ENCODE results near the gene CBLN3. TPM values are rescaled to one million over a fixed set of nuclear protein-coding genes. Genes with fewer than 3 reads are reported as not detected.

CBLN3 gene
- total RNA-seq, 2 experiments from 2014 or later = 7.7 to 8.6 TPM

DNA sequence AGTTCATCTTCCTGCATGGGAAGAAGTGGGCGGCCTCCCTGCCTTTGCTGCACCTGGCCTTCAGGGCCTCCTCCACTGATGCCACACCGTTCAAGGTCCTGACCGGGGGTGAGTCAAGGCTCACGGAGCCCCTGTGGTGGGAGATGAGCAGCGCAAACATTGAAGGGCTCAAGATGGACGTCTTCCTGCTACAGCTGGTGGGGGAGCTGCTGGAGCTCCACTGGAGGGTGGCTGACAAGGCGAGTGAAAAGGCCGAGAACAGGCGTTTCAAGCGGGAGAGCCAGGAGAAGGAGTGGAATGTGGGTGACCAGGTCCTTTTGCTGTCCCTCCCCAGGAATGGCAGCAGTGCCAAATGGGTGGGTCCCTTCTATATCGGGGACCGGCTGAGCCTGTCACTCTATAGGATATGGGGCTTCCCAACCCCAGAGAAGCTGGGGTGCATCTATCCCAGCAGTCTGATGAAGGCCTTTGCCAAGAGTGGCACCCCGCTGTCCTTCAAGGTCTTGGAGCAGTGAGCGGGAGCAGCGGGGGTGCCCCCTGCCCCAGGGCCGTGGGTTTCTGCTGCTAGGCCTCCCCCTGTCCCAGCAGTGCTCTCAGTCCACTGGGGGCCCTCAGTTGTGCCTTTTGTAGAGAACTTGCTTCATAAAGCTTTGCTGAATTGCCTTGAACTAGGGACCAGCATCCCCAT is 12.4 kb downstream of the CBLN3 start:
- Mint-ChIP-seq H3K4me3 (no peak overlapping the region), H3K27me3 (ENCODE audit: low read depth) (no peaks in the 10 kb centered on the region), H3K27ac (no peak overlapping the region), H3K9me3 (no peaks in the 10 kb centered on the region), H3K36me3 (ENCODE audit: low read depth) (no peaks in the 10 kb centered on the region), H3K4me1 (ENCODE audit: low read depth) (no peaks in the 10 kb centered on the region)
- CTCF ChIA-PET = interaction anchor here (1.1 to 1.6 kb wide), 3 partner anchors 14 to 38 kb away, joined by 3 to 4 read pairs (median 4); no protein-coding TSS in a partner anchor
- DNase-seq = no peak
- intact Hi-C loops (cut with micrococcal nuclease) = no loop called here

DNA sequence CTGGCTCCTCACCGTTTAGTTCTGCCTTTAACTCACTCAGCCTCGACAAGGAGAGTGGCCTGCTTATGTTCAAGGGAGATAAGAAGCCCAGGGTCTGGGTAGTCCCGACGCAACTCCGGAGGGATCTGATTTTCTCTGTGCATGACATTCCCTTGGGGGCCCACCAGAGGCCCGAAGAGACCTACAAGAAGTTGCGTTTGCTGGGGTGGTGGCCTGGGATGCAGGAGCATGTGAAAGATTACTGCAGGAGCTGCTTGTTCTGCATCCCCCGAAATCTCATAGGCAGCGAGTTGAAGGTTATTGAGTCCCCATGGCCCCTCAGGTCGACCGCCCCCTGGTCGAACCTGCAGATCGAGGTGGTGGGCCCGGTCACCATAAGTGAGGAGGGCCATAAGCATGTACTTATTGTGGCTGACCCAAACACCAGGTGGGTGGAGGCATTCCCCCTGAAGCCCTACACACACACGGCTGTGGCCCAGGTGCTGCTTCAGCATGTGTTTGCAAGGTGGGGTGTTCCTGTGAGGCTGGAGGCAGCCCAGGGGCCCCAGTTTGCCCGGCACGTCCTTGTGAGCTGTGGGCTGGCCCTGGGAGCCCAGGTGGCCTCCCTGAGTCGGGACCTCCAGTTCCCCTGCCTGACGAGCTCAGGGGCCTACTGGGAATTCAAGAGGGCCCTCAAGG is 13.1 kb downstream of the CBLN3 start:
- CTCF ChIA-PET = interaction anchor here (1.5 kb wide), 1 partner anchor 15 kb away, joined by 3 read pairs; no protein-coding TSS in a partner anchor
- no peak overlapping the region for H3K27ac Mint-ChIP-seq
- intact Hi-C loops (cut with micrococcal nuclease) = no loop called here
- no peak overlapping the region for H3K4me3 Mint-ChIP-seq
- DNase-seq = no peak
- no peaks in the 10 kb centered on the region for H3K4me1 Mint-ChIP-seq (ENCODE audit: low read depth)
- no peaks in the 10 kb centered on the region for H3K27me3 Mint-ChIP-seq (ENCODE audit: low read depth)
- H3K9me3 Mint-ChIP-seq = no peaks in the 10 kb centered on the region
- H3K36me3 Mint-ChIP-seq (ENCODE audit: low read depth) = no peaks in the 10 kb centered on the region

DNA sequence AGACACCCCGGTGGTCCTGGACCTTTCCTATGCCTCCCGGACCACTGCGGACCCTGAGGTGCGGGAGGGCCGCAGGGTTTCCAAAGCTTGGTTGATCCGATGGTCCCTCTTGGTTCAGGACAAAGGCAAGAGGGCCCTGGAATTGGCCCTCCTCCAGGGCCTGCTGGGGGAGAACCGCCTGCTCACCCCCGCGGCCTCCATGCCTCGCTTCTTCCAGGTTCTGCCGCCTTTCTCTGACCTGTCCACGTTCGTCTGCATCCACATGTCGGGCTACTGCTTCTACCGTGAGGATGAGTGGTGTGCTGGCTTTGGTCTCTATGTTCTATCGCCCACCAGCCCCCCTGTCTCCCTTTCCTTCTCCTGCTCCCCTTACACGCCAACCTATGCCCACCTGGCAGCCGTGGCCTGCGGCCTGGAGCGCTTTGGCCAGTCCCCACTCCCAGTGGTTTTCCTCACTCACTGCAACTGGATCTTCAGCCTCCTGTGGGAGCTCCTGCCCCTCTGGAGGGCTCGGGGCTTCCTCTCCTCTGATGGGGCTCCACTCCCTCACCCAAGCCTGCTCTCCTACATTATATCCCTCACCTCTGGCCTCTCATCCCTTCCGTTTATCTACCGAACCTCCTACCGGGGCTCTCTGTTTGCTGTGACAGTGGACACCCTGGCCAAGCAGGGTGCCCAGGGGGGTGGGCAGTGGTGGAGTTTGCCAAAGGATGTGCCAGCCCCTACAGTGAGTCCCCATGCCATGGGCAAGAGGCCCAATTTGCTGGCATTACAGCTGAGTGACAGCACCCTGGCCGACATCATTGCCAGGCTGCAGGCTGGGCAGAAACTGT is 13.8 kb downstream of the CBLN3 start:
- H3K4me3 Mint-ChIP-seq = no peak overlapping the region
- no peak for DNase-seq
- no peaks in the 10 kb centered on the region for H3K36me3 Mint-ChIP-seq (ENCODE audit: low read depth)
- no peaks in the 10 kb centered on the region for H3K9me3 Mint-ChIP-seq
- CTCF ChIA-PET = interaction anchor here (1.5 to 1.9 kb wide), 2 partner anchors 16 to 82 kb away, joined by 3 to 10 read pairs; no protein-coding TSS in a partner anchor
- intact Hi-C loops (cut with micrococcal nuclease) = no loop called here
- no peaks in the 10 kb centered on the region for H3K27me3 Mint-ChIP-seq (ENCODE audit: low read depth)
- H3K4me1 Mint-ChIP-seq (ENCODE audit: low read depth) = no peaks in the 10 kb centered on the region
- no peak overlapping the region for H3K27ac Mint-ChIP-seq

DNA sequence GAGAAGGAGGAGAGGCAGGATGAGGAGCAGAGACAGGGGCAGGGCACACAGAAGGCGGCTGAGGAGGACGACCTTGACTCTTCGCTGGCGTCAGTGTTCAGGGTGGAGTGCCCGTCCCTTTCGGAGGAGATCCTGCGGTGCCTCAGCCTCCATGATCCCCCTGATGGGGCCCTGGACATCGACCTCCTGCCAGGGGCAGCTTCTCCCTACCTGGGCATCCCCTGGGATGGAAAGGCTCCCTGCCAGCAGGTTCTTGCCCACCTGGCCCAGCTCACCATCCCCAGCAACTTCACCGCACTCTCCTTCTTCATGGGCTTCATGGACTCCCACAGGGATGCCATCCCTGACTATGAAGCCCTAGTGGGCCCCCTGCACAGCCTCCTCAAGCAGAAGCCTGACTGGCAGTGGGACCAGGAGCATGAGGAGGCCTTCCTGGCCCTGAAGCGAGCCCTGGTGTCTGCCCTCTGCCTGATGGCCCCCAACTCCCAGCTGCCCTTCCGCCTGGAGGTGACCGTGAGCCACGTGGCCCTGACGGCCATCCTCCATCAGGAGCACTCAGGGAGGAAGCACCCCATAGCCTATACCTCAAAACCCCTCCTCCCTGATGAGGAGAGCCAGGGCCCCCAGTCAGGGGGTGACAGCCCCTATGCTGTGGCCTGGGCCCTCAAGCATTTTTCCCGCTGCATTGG is 14.6 kb downstream of the CBLN3 start:
- intact Hi-C loops (cut with micrococcal nuclease) = no loop called here
- H3K9me3 Mint-ChIP-seq = no peaks in the 10 kb centered on the region
- H3K4me3 Mint-ChIP-seq = no peak overlapping the region
- H3K4me1 Mint-ChIP-seq (ENCODE audit: low read depth) = no peaks in the 10 kb centered on the region
- CTCF ChIA-PET = interaction anchor here (1.9 to 2.8 kb wide), 2 partner anchors 17 to 81 kb away, joined by 10 to 11 read pairs; no protein-coding TSS in a partner anchor
- DNase-seq = no peak
- no peaks in the 10 kb centered on the region for H3K27me3 Mint-ChIP-seq (ENCODE audit: low read depth)
- H3K36me3 Mint-ChIP-seq (ENCODE audit: low read depth) = no peaks in the 10 kb centered on the region
- no peak overlapping the region for H3K27ac Mint-ChIP-seq

DNA sequence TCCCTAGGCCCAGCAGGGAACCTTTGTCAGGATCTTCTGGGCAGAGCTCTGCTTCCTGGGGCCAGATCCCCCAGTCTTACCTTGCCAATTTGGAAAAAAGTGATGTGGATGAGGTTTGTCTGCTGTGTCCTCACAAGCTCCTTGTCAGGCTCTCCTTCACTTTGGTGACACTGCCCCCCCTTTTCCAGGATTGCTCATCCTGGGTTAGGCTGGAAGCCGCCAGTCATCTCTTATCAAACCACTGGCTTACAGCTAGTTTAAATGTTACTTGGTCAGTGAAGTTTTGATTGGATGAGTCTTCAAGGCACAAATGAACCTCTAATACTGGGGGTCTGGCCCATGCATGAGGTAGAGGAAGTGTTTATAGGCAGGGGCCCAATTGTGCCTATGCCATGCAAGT is 15.4 kb downstream of the CBLN3 start:
- CTCF ChIA-PET = interaction anchor here (0.6 to 2.8 kb wide), 5 partner anchors 17 to 383 kb away, joined by 3 to 11 read pairs (median 6); partner anchors contain the start of gene CIDEB
- H3K27ac Mint-ChIP-seq = no peak overlapping the region
- H3K9me3 Mint-ChIP-seq = no peaks in the 10 kb centered on the region

DNA sequence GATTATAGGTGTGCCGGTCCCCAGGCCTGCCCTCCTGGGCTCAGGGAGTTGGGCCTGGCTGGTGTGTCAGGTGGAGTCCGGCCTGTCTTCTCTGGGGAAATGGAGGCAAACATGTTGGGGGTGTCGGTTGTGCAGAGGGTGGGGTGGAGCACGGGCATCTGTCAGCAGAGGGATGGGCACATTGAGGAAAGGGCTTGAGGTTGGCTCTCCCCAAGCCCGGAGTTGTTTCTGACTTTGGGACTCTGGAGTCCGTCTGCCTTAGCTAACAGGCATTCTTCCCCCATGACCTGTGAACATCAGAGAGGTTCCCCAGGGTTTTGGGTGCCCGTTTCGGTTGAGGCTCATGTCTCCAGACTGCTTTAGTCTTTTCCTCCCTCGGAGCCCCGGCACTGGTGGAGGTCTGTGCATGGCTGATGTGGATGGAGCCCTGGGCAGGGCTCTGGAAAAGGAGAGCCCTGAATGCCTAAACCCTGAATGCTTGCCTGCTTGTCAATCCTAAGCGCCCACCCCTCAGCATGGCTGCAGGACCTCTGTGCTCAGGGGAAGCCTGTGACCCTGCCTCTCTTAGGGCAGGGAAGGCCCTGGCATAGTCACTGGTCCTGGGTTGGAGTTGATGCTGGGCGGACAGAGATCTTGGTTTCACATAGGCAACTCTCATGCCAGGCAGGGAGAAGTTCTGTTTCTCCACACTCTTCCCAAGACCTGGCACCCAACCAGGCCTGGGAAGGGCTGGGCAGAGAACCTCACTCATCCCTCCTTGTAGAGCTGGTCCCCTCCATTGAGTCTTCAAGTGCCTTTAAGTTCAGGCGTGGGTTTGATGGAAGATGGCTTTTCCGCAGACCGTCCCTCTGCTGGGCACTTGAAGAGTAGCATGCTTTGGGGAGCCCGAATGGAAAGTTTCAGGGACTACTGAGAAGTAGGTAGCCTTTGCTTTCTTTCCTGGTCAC is 17.8 kb downstream of the CBLN3 start:
- Mint-ChIP-seq H3K27ac (no peak overlapping the region), H3K36me3 (ENCODE audit: low read depth) (no peaks in the 10 kb centered on the region), H3K4me3 (no peak overlapping the region), H3K4me1 (ENCODE audit: low read depth) (no peaks in the 10 kb centered on the region), H3K27me3 (ENCODE audit: low read depth) (no peaks in the 10 kb centered on the region), H3K9me3 (no peaks in the 10 kb centered on the region)
- DNase-seq = peak; percentile 40
- intact Hi-C loops (cut with micrococcal nuclease) = loop anchor here (1.0 kb wide), 1 partner anchor 46 kb away; no protein-coding TSS in a partner anchor
- CTCF ChIA-PET = interaction anchor here (0.8 to 3.3 kb wide), 6 partner anchors 11 to 78 kb away, joined by 3 to 16 read pairs (median 4); no protein-coding TSS in a partner anchor

More for the DNA sequence above, 15.4 kb downstream of the CBLN3 start:
- Mint-ChIP-seq H3K27me3 (ENCODE audit: low read depth) (no peaks in the 10 kb centered on the region), H3K4me3 (no peak overlapping the region), H3K4me1 (ENCODE audit: low read depth) (no peaks in the 10 kb centered on the region), H3K36me3 (ENCODE audit: low read depth) (no peaks in the 10 kb centered on the region)
- no peak for DNase-seq
- intact Hi-C loops (cut with micrococcal nuclease) = no loop called here

DNA sequence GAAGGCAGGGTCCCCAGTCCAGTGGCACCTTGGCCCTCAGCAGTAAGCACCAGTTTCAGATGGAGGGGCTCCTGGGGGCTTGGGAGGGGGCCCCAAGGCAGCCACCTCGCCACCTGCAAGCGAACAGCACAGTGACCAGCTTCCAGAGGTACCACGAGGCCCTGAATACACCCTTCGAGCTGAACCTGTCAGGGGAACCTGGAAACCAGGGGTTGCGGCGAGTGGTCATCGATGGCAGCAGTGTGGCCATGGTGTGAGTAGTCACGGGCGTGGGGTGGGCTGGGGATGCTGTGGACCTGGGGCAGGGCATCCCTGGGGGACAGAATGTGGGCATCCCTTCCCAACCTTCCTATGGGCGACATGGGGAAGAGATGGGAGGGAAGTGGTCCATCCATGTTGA is 19.5 kb downstream of the CBLN3 start:
- Mint-ChIP-seq H3K36me3 (ENCODE audit: low read depth) (no peaks in the 10 kb centered on the region), H3K4me1 (ENCODE audit: low read depth) (no peaks in the 10 kb centered on the region), H3K27me3 (ENCODE audit: low read depth) (no peaks in the 10 kb centered on the region), H3K4me3 (no peak overlapping the region), H3K27ac (no peak overlapping the region), H3K9me3 (no peaks in the 10 kb centered on the region)
- no peak for DNase-seq
- CTCF ChIA-PET = interaction anchor here (0.6 to 3.3 kb wide), 6 partner anchors 9 to 77 kb away, joined by 3 to 16 read pairs (median 4); partner anchors contain the start of gene ADCY4
- intact Hi-C loops (cut with micrococcal nuclease) = no loop called here

DNA sequence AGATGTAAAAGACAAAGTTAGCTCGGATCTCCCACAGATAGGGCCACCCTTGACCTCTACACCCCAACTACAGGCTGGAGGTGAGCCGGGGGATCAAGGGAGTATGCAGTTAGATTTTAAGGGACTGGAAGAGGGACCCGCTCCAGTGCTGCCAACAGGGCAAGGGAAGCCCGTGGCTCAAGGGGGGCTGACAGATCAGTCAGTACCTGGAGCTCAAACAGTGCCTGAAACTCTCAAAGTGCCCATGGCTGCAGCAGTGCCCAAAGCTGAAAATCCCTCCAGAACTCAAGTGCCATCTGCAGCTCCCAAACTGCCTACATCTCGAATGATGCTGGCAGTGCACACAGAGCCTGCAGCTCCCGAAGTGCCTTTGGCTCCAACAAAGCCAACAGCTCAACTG is 20.3 kb downstream of the CBLN3 start:
- DNase-seq = no peak
- Mint-ChIP-seq H3K36me3 (ENCODE audit: low read depth) (no peaks in the 10 kb centered on the region), H3K27ac (no peak overlapping the region), H3K4me3 (no peak overlapping the region), H3K9me3 (no peaks in the 10 kb centered on the region), H3K4me1 (ENCODE audit: low read depth) (no peaks in the 10 kb centered on the region), H3K27me3 (ENCODE audit: low read depth) (no peaks in the 10 kb centered on the region)
- intact Hi-C loops (cut with micrococcal nuclease) = no loop called here
- CTCF ChIA-PET = interaction anchor here (0.6 to 3.3 kb wide), 6 partner anchors 23 to 163 kb away, joined by 3 to 16 read pairs (median 4); partner anchors contain the start of gene ADCY4

DNA sequence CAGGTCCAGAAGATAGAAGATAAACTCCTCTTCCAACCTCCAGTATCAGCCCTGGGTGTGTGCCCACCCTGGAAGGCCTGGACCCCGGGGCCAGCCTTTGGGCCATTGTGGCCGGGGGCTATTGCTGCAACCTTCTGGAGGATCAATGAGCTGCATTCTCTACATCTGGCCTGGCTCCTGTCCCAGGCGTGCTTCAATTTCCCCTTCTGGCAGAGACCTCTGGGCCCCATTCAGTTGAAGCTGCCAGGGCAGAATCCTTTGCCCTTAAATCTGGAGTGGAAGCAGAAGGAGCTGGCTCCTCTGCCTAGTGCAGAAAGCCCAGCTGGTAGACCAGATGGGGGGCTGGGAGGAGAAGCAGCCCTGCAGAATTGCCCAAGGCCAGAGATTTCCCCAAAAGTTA is 20.7 kb downstream of the CBLN3 start:
- CTCF ChIA-PET = interaction anchor here (0.6 to 3.3 kb wide), 6 partner anchors 23 to 164 kb away, joined by 3 to 16 read pairs (median 4); partner anchors contain the start of gene ADCY4
- H3K4me3 Mint-ChIP-seq = no peak overlapping the region
- H3K9me3 Mint-ChIP-seq = no peaks in the 10 kb centered on the region

DNA sequence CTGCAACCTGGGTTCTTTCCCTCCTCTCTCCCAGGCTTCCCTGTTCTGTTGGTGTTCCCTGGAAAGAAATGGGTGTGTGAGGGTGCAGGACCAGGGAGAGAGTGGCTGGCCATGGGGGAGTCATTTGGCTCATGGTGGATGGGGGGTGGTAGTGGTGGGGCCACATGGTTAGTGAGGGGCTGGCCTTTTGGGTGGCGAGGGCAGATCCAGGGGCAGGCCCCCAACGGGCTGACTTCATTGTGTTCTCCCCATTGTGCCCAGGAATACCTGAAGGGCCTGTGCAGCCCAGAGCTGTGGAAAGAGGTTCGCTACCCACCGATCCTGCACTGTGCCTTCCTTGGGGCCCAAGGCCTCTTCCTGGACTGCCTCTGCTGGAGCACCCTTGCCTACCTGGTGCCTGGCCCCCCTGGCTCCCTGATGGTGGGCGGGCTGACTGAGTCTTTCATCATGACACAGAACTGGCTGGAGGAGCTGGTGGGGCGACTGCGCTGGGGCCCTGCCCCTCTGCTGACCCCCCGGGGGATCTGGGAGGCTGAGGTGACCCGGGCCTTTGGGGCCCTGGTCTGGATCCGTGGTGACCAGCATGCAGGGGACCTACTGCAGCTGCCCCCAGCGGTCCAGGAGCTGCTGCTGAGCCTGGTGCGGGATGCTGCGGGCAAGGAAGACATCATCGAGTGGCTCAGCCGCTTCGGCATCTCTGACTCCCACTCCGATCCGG is 21.7 kb downstream of the CBLN3 start:
- H3K4me3 Mint-ChIP-seq = no peak overlapping the region
- no peak for DNase-seq
- no peaks in the 10 kb centered on the region for H3K36me3 Mint-ChIP-seq (ENCODE audit: low read depth)
- no peaks in the 10 kb centered on the region for H3K9me3 Mint-ChIP-seq
- CTCF ChIA-PET = interaction anchor here (1.3 to 2.6 kb wide), 2 partner anchors 29 to 75 kb away, joined by 3 to 10 read pairs; no protein-coding TSS in a partner anchor
- H3K27me3 Mint-ChIP-seq (ENCODE audit: low read depth) = no peaks in the 10 kb centered on the region
- intact Hi-C loops (cut with micrococcal nuclease) = no loop called here
- H3K4me1 Mint-ChIP-seq (ENCODE audit: low read depth) = no peaks in the 10 kb centered on the region
- H3K27ac Mint-ChIP-seq = no peak overlapping the region

More for the DNA sequence above, 20.7 kb downstream of the CBLN3 start:
- DNase-seq = no peak
- no peak overlapping the region for H3K27ac Mint-ChIP-seq
- intact Hi-C loops (cut with micrococcal nuclease) = no loop called here
- H3K27me3 Mint-ChIP-seq (ENCODE audit: low read depth) = no peaks in the 10 kb centered on the region
- no peaks in the 10 kb centered on the region for H3K36me3 Mint-ChIP-seq (ENCODE audit: low read depth)
- H3K4me1 Mint-ChIP-seq (ENCODE audit: low read depth) = no peaks in the 10 kb centered on the region
